Measurements from ENCODE around the gene C12orf60. TPM values are rescaled to one million over a fixed set of nuclear protein-coding genes. Genes with fewer than 3 reads are reported as not detected.

Gene C12orf60
- total RNA-seq, 1 experiment from 2014 or later: 1.9 TPM

DNA sequence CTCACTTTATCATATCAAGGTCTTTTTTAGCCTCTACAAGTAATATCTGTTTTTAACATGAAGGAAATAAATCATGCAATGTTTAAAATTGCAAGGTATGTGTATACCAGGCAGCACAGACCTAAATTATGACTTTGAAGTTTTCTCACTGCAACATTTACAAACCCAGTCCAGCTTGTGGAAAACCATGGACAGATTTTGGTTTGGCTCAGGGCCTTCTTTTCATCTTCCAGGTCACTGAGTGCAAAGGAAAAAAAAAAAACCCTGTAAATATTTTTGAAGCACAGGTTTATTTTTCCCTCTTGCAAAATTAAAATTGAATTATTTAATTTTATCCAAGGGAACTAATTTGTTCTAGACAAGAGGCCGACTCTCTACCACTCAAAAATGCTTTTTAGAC lies 68.4 kb downstream of the C12orf60 start:
- Mint-ChIP-seq H3K27me3 (ENCODE audit: low read depth) (peaks cover 4% of the 10 kb centered on the region; the same call in 1 of the 2 replicates), H3K27ac (no peak overlapping the region), H3K4me1 (no peaks in the 10 kb centered on the region), H3K9me3 (peaks cover 15% of the 10 kb centered on the region in 2 experiments), H3K4me3 (no peak overlapping the region), H3K36me3 (ENCODE audit: insufficient read depth in 1 of 3, low read depth in 3 of 3) (peaks cover 9 to 13% (median 9%) of the 10 kb centered on the region in 3 experiments; a peak in 6 of 7 replicates)
- H3K27me3 ChIP-seq (ENCODE audit: insufficient read depth, low read length): no peaks in the 10 kb centered on the region
- H2AFZ ChIP-seq (ENCODE audit: low read length): no peak overlapping the region
- no peak overlapping the region for H3T11ph ChIP-seq (ENCODE audit: low read length)
- TF ChIP-seq, protein P1, sequence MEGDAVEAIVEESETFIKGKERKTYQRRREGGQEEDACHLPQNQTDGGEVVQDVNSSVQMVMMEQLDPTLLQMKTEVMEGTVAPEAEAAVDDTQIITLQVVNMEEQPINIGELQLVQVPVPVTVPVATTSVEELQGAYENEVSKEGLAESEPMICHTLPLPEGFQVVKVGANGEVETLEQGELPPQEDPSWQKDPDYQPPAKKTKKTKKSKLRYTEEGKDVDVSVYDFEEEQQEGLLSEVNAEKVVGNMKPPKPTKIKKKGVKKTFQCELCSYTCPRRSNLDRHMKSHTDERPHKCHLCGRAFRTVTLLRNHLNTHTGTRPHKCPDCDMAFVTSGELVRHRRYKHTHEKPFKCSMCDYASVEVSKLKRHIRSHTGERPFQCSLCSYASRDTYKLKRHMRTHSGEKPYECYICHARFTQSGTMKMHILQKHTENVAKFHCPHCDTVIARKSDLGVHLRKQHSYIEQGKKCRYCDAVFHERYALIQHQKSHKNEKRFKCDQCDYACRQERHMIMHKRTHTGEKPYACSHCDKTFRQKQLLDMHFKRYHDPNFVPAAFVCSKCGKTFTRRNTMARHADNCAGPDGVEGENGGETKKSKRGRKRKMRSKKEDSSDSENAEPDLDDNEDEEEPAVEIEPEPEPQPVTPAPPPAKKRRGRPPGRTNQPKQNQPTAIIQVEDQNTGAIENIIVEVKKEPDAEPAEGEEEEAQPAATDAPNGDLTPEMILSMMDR (conservative IDR thresholded peaks at IDR 0.05): no peak
- no peaks in the 10 kb centered on the region for H3K9me3 ChIP-seq (ENCODE audit: control insufficient read depth, low read depth, low read length)
- H3K9ac ChIP-seq (ENCODE audit: extremely low read depth, insufficient read length, low read length): no peak overlapping the region
- H2BK12ac ChIP-seq (ENCODE audit: insufficient read length, low read depth, low read length): no peak overlapping the region
- DNase-seq: no peak
- no peak overlapping the region for H3K4me2 ChIP-seq (ENCODE audit: insufficient read depth, insufficient read length, low read length)
- H3K23me2 ChIP-seq (ENCODE audit: insufficient read length, low read depth, low read length, poor library complexity, severe bottlenecking): no peaks in the 10 kb centered on the region
- H4K91ac ChIP-seq (ENCODE audit: insufficient read length, low read depth, low read length): no peak overlapping the region
- H3K56ac ChIP-seq (ENCODE audit: insufficient read length, low read depth, low read length): no peak overlapping the region
- no peak overlapping the region for H3K4ac ChIP-seq (ENCODE audit: low read depth, low read length)
- H4K8ac ChIP-seq (replicated peaks; ENCODE audit: insufficient read length, low read depth, low read length): no peak overlapping the region
- no peak overlapping the region for H2AK5ac ChIP-seq (ENCODE audit: insufficient read length, low read length)
- H3K18ac ChIP-seq (ENCODE audit: insufficient read length, low read depth, low read length): no peak overlapping the region
- no CpG with 5 or more reads among the region's 1 CpG for WGBS (ENCODE audit: extremely low coverage, insufficient read length, low lambda C conversion rate)
- H4K20me1 ChIP-seq (ENCODE audit: control insufficient read depth, insufficient read depth, insufficient read length): no peaks in the 10 kb centered on the region
- H2BK120ac ChIP-seq (ENCODE audit: low read depth, low read length, poor library complexity, severe bottlenecking): no peak overlapping the region
- H3K4me1 ChIP-seq (ENCODE audit: insufficient read depth, low read length): no peaks in the 10 kb centered on the region
- no peak overlapping the region for H2BK5ac ChIP-seq (ENCODE audit: insufficient read length, low read length)
- H3K79me1 ChIP-seq (ENCODE audit: insufficient read depth, low read depth, low read length, poor library complexity, severe bottlenecking): no peaks in the 10 kb centered on the region
- H2BK15ac ChIP-seq (ENCODE audit: low read depth, low read length): no peak overlapping the region
- no peaks in the 10 kb centered on the region for H3K79me2 ChIP-seq (ENCODE audit: insufficient read depth, low read length)
- no peak overlapping the region for H3K27ac ChIP-seq (ENCODE audit: insufficient read length, low read depth, low read length)
- no peak overlapping the region for H3K23ac ChIP-seq (ENCODE audit: insufficient read length, low read depth, low read length)
- H4K5ac ChIP-seq (ENCODE audit: insufficient read length, low read depth, low read length): no peak overlapping the region
- H2BK20ac ChIP-seq (ENCODE audit: low read depth, low read length, poor library complexity, severe bottlenecking): no peak overlapping the region
- H3K14ac ChIP-seq (ENCODE audit: insufficient read depth, low read length): no peak overlapping the region
